Stimulated activated CD8-positive, alpha-beta memory T cell treated with anti-CD3 and anti-CD28 coated beads, Interleukin-15, amount 100 ng/mL, for 1 hour (primary cell): ENCODE measurements around the gene PACSIN2.

Experiments used
- DNase-seq: peaks from one replicate; pipeline ENCODE4 v3.0.0-alpha.2; 2020; ENCODE audit warnings: low read depth

PACSIN2 gene

DNA sequence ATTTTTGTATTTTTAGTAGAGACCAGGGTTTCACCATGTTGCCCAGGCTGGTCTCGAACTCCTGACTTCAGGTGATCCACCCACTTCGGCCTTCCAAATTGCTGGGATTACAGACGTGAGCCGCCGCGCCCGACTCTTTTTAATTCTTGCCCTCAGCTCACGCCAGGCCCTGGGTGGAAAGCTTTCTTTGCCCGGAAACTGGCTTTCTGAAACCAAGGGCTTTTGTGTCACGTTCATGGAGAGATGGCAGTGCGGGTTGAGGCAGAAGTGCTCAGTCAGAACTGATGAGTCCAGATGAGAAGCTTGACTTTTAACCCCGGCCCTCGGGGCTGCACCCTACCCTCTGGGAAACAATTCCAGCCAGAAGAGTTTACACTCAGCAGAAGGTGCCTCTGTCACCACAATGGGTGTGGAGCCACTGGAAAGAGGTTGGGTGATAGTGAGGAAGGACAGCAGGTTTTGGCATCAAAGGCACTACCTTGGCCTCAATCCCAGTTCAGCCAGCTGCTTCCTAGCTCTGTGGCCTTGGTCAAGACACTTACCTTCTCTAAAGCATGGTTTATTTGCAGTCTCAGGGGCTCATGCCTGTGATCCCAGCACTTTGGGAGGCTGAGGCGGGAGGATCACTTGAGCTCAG lies 157.0 kb downstream of the PACSIN2 start:
- no peak for DNase-seq

DNA sequence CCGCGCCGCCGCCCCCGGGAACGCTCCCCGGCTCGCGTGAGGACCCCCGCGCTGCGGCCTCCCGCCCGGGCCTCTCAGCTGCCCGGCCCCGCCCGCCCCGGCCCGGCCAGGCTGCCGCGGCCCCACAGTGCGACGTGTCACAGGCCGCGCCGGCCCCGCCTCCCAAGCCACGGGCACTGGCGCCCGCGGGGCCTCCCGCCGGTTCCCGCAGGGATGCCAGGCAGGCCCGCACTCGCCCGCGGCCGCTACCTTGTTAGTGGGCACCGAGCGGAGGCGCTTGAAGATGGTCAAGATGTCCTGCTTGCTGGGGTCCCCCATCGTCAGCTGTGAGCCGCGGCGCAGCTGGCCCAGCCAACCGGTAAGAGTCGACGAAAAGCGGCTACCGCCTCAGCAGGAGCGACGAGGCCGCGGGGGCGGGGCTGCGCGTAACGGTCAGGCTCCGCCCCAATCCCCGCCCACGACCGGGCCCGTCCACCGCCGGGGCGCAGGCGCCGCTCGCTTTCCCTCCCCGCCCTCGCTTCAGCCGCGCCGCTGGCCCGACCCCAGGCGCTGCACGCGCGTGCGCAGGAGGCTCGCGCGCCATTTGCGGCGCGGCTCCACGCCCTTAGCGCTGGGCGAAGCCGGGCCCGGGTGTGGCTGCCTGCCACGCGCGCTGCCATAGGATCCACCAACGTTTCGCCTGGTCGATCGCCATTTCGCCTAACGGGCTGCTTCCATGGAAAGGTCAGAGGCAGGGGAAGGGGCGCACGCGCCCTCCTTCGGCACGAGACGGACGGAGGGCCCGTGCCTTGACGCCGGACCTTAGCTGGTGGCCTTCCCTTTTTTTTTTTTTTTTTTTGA lies 157.9 kb downstream of the PACSIN2 start, which contains the start of gene ARFGAP3:
ARFGAP3 (minus strand) TSS at position 409 of the 840 bp plus-strand sequence; CDS start at position 318, 91 bp downstream.
- peak; percentile 83 for DNase-seq

DNA sequence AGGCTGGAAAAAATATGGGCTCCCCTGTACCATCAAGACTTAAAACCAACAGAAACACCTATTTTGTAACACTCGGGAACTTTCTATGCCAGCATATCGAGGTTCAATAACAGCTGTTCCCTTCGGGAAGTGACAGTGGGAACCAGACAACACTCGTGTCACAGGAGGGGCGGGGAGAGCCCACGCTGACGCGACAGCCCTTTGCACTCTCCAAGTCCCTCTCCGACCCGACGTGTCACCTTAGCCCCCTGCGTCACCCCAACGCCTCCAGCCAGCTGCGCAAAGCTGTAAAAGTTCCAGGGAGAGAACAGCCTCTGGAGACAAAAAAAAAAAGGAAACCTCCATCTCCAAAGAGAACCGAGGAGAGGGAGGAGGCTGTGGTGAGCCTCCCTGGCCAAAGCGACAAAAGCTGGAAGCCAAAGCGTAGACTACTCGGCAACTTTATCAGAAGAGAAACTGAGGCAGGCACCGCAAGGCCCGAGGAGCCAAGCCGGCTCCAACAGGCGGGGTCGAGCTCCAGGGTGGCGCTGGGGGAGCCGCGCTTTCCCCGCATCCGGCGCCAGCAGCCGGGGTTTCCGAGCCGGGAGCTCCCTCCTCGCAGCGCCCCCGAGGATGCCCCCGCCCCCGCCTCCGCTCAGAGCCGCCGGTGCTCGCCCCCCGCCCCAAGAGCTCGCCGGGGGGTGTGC lies 158.6 kb downstream of the PACSIN2 start:
- DNase-seq: peak; percentile 19

DNA sequence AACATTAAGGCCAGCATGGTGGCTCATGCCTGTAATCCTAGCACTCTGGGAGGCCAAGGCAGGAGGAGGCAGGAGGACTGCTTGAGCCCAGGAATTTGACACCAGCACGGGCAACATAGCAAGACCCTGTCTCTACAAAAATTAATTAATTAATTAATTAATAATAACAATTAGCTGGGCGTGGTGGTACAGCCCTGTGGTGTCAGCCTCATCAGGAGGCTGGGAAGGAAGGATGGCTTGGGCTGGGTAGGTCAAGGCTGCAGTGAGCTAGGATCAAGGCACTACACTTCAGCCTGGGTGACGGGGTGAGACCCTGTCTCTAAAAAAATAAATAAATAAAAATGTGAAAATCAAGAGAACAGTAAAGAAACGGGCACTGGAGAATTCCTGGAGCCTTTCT lies 159.2 kb downstream of the PACSIN2 start:
- no peak for DNase-seq

DNA sequence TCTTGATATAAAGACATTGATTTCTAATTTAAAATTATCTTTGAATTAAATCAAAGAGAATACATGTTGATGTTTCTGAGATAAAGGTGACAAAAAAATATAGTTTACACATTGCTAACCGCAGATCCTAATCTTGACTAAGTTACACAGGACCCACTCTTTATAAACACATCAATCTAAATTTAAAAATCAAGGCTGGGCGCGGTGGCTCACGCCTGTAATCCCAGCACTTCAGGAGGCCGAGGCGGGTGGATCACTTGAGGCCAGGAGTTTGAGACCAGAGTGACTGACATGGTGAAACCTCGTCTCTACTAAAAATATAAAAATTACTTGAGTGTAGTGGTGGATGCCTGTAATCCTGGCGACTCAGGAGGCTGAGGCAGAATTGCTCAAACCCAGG lies 159.7 kb downstream of the PACSIN2 start:
- DNase-seq: no peak

DNA sequence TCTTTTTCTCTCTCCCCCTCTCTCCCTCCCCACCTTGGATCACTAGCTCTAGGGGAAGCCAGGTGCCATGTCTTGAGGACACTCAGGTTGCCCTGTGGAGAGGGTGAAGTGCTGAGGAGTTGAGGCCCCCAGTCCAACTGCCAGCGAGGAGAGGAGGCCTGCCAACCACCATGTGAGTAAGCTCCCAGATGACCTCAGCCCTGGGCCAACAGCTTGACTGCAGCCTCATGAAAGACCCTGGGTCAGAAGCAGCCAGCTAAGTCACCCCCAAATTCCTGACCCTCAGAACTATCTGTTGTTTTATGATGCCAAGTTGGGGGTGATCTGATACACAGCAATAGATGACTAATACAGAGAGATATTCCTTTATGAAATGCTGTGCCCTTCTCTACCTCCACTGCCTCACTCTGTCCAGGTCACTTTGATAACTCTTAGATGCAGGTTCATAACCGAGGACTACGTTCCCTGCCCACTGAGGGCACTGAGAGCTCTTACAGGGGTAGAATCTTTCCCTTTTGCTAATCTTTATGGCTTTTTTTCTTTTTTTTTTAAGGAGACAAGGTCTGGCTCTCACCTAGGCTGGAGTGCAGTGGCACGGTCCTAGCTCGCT lies 165.9 kb downstream of the PACSIN2 start:
- no peak for DNase-seq

DNA sequence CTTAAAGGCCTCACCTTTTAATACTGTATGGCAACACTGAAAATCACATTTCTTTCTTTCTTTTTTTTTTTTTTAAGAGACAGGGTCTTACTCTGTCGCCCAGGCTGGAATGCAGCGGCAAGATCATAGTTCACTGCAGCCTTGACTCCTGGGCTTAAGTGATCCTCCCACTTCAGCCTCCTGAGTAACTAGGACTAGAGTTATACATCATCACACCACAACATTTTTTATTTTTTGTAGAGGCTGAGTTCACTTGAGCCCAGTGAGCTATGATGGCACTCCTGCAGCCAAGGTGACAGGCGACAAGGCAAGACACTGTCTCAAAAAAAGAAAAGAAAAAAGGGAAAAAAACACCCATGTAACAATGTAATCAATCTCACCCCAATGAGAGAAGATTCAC lies 167.8 kb downstream of the PACSIN2 start:
- DNase-seq: no peak

DNA sequence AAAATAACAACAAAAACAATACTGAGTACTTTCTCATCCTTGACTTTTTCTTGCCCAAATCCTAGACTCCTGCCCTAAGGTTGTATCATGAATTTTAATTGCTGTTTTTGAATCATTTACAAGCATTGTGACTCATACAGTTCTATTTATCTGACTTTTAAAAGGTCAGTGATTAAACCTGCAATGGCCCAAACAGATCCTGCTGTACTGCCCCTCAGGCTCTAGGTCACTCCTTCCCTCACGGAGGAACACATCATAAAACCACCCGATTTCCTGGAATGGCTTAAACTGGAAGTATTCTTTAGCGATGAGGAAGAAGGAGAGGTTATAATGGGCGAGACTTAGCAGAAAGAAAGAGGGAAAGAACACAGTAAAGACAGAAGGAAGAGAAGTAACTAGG lies 170.2 kb downstream of the PACSIN2 start:
- no peak for DNase-seq

DNA sequence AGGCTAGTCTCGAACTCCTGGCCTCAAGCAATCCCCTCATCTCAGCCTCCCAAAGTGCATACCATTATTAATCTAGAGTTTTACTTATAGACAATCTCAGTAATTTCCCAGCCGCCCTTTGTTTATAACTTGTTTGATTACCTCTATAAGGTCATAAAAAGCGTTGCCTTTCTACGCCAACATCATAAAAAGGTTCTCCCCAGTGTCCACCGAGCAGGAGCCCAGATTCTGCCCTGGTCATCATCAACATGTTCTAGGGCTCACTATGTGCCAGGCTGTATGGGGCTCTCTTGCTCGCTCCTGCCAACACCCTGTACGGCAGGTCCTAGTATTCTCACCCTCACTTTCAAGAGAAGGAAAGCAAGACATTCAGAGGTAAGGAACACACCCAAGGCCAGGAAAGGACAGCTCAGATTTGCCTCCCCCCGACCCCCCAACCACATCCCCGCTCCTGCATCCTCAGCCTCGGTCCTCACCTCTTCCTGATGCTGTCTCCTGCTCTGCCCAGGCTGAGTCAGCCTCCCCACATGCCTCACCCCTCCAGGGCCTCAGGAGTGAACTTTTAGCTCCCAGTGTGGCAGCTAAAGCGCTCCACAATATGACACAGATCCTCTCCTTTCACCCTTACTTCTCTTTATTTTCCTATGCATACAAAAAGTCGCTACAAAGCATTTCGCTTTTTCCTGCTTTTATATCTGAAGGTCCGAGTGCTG lies 172.1 kb downstream of the PACSIN2 start:
- DNase-seq: no peak

DNA sequence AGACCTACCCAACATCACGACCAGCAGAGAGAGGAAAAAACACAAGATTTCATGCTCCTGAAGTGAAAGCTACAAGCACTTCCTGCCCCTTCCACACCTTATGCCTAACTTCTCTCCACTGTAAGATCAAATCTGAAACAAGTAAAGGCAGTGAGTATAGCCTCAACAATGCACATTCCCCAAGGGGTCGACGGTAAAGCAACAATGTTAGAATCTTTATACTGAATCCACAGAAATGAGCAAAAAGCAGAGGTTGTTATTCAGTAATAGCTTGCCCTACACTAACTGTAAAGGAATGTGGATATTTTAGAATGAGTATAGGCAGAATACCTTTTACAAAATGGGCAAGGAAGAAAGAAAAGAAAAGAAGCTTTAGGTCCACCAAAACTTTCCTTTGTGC lies 173.5 kb downstream of the PACSIN2 start:
- DNase-seq: no peak

DNA sequence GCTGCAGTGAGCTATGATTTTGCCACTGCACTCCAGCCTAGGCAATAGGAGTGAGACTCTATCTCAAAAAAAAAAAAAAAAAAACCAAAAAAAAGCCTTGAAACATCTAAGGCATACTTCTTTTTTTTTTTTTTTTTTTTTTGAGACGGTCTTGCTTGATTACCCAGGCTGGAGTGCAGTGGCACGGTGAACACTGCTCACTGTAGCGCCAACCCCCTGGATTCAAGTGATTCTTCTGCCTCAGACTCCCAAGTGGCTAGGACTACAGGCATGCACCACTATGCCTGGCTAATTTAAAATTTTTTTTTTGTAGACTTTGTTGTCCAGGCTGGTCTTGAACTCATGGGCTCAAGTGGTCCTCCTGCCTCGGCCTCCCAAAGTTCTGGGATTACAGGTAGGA lies 177.4 kb downstream of the PACSIN2 start:
- no peak for DNase-seq

DNA sequence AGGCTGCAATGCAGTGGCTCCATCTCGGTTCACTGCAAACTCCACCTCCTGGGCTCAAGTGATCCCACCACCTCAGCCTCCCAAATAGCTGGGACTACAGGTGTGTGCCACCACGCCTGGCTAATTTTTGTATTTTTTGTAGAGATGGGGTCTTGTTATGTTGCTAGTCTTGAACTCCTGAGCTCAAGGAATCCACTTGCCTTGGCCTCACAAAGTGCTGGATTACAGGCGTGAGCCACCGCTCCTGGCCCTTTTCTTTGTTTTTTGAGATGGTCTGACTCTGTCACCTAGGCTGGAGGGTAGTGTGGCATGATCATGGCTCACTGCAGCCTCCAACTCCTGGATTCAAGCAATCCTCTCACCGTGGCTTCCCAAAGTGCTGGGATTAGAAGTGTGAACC lies 178.9 kb downstream of the PACSIN2 start:
- no peak for DNase-seq

DNA sequence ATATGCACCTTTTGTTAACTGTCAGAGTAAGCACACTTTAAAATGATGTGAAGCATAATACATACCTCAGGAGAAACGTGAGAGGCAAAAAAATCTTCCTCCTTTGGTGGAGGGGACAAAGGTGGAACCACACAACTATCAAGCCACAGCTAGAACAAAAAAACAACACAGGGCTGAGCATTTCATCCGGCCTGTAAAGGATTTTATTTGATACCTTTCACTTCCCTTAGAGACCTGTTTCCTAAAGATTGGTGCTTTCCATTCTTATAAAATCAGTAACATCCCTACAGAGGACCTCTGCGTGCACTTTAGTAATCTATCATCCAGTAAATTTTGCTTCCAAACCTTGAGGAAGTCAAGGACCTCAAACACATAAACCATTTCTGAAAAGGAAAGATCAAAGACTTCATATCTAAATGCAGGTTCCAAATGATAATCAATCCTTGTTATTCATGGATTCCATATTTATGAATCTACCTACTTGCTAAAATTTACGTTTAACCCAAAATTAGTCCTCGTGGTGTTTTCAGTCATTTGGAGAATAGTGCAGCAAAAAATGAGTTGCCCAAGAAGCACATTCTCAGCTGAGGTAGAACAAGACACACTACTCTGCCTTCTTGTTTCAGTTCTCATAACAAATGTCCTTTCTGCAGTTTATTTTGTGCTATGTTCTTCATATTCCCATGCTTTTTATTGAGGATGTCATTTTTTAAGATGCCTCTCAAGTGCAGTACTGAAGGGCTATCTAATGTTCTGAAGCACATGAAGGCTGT lies 180.6 kb downstream of the PACSIN2 start:
- DNase-seq: no peak

DNA sequence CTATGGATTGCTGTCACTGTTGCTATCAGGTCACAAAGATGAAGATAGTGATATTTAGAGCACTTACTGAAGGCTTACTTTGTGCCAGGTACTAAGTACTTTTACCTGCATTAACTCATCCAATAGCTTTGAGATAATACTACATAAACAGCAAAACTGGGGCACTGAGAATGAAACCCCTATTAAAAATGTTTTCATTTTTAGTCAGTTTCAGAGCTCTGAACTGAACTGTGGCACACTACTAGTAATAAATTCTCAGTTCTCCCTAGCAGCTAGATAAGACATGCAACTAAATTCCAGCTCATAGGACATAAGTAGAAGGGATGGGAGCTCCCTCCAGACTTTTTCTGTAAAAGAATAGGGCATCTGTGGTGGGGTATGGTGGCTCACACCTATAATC lies 181.8 kb downstream of the PACSIN2 start:
- DNase-seq: no peak

DNA sequence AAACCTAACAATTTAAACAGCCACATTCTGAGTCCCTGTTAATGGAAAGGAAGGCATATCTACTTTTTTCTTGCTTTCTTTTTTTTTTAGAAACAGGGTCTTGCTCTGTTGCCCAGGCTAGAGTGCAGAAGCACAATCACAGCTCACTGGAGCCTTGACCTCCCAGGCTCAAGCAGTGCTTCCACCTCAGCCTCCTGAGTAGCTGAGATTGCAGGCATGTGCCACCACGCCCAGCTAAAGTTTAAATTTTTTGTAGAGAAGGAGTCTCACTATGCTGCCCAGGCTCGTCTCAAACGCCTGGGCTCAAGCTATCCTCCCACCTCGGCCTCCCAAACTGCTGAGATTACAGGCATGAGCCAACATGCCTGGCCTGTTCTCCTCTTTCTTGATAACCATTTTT lies 183.2 kb downstream of the PACSIN2 start:
- no peak for DNase-seq

DNA sequence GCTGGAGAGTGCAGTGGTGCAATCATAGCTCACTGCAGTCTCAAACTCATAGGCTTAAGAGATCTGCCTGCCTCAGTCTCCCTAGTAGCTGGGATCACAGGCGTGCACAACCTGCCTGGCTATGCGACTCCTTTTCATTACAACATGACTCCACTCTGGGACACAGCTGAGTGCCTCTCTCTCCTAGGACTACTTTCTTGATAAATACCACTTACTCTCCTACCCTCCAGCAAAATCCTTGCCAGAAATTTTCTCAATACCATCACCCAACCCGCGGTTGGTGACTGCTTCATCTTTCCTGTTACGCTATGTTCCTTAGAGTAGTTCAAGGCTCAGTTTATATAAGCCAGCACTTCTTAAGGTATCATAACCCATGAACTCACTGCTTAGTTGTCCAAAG lies 184.8 kb downstream of the PACSIN2 start:
- no peak for DNase-seq

DNA sequence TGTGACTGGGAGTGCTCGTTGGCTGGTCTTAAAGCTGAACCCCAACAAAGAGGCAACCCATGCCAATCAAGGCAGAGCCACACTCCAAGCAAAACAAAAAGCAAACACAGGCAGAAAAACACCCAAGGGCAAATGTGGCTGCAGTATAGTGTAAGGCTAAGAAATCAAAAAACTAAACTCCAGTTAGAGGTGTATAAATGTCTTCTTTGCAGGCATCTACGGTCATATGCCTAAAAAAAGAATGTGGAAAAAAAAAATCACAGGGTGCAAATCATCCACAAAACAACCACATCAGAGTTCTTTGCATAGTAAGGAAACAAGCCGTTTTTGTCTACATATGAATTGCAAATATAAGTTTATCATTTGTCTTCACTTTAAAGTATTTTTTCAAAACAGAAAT lies 185.6 kb downstream of the PACSIN2 start:
- DNase-seq: no peak

DNA sequence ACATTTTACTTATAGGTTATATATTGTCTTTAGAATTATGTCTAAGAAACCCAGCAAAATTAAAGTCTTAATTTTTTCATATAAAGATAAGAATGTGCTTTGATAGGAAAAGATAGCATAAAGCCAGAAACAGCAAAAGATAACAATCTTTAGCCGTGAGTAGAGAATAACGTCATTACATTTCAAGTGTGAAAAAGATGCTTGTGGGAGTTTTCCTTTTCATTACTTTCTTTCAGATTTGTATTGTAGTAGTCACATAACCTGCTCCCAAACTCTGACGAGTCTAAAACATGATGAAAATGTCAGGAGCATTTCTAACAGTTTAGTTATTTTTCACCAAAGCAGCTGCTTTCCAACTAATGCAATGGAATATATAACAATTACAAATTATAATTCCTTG lies 189.2 kb downstream of the PACSIN2 start:
- no peak for DNase-seq

DNA sequence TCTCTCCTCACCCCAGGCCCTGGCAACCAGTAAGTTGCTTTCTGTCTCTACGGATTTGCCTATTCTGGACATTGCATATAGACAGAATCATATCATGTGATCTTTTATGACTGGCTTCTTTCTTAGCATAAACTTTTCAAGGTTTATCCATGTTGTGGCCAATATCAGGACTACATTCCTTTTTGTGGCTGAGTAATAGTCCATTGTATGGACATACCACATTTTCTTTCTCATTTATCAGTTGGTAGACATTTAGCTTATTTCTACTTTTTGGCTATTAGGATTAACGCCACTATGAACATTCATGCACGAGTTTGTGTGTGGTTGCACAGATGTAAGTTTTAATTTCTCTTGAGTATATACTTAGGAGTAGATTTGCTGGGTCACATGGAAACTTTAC lies 193.6 kb downstream of the PACSIN2 start:
- DNase-seq: no peak

DNA sequence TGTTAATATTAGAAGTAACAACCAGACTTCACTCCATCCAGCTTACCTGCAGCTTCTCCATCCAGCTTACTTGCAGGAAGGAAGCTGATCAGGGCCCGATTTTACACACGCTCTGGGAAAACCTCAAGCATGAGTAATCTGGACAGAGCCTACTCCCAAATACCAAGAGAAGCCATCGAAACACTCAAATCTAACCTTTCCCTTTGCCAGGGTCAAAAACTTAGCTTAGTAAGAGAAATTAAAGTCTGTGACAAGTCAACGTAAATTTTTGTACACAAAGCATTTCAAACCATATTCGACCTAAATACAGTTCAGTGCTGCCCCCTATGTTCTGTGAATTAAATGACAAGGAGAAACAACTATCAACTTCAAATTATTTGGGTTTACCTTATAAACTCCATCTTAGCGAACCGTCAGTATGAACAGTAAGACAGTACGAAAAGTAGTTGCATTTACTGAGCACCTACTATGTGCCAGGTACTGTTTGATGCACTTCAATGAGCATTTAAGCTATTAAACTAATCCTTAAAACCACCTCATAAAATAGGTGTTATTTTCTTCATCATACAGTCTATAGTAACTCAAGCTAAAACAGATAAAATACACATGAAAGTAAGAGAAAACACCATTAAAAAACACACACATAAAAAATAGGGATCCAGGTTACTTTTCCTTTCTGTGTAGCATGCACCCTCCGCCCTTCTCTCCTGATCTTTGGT lies 194.7 kb downstream of the PACSIN2 start:
- no peak for DNase-seq
